ENCODE measurements around the gene ANKS1B.

Gene ANKS1B

GRCh38 chr12:98799822-98800221 is 1184.9 kb downstream of the ANKS1B start:
- H3K27ac ChIP-seq (ENCODE audit: extremely low read depth, low read depth, low read length) = no peak overlapping the region
- TF ChIP-seq MYNN (tag by site-specific recombination; IDR thresholded peaks at IDR 0.05; ENCODE audit: borderline replicate concordance) = no peak
- no peak for TF ChIP-seq ZNF529 (tag by site-specific recombination; IDR thresholded peaks at IDR 0.05; ENCODE audit: insufficient replicate concordance)
- no peak for TF ChIP-seq ZNF112 (tag by site-specific recombination; IDR thresholded peaks at IDR 0.05)
- TF ChIP-seq SCRT1 (tag by site-specific recombination; IDR thresholded peaks at IDR 0.05; ENCODE audit: borderline replicate concordance) = no peak
- no peak for TF ChIP-seq ZNF148 (tag by site-specific recombination; IDR thresholded peaks at IDR 0.05; ENCODE audit: borderline replicate concordance)
- no peak for TF ChIP-seq ZNF121 (tag by site-specific recombination; IDR thresholded peaks at IDR 0.05)
- TF ChIP-seq ZNF146 (tag by site-specific recombination; IDR thresholded peaks at IDR 0.05) = no peak
- TF ChIP-seq PBX3 (CRISPR knock-in tag; IDR thresholded peaks at IDR 0.05) = no peak
- no peak for TF ChIP-seq ZNF169 (tag by site-specific recombination; IDR thresholded peaks at IDR 0.05)
- no peak for TF ChIP-seq CTCF (tag by site-specific recombination; IDR thresholded peaks at IDR 0.05)
- no peak for TF ChIP-seq ZBTB20 (tag by site-specific recombination; IDR thresholded peaks at IDR 0.05)
- no peak for TF ChIP-seq ZNF426 (tag by site-specific recombination; IDR thresholded peaks at IDR 0.05)
- no peak for TF ChIP-seq ZIC2 (tag by site-specific recombination; IDR thresholded peaks at IDR 0.05)
- TF ChIP-seq ZNF518A (tag by site-specific recombination; conservative IDR thresholded peaks at IDR 0.05; ENCODE audit: low read depth) = no peak
- no peak for TF ChIP-seq TCF7L2 (IDR thresholded peaks at IDR 0.05; ENCODE audit: borderline replicate concordance, low read depth, low read length)
- TF ChIP-seq, protein P1, sequence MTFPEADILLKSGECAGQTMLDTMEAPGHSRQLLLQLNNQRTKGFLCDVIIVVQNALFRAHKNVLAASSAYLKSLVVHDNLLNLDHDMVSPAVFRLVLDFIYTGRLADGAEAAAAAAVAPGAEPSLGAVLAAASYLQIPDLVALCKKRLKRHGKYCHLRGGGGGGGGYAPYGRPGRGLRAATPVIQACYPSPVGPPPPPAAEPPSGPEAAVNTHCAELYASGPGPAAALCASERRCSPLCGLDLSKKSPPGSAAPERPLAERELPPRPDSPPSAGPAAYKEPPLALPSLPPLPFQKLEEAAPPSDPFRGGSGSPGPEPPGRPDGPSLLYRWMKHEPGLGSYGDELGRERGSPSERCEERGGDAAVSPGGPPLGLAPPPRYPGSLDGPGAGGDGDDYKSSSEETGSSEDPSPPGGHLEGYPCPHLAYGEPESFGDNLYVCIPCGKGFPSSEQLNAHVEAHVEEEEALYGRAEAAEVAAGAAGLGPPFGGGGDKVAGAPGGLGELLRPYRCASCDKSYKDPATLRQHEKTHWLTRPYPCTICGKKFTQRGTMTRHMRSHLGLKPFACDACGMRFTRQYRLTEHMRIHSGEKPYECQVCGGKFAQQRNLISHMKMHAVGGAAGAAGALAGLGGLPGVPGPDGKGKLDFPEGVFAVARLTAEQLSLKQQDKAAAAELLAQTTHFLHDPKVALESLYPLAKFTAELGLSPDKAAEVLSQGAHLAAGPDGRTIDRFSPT (tag by site-specific recombination; IDR thresholded peaks at IDR 0.05) = no peak
- POLR2A ChIA-PET = no interaction called here
- CTCF ChIA-PET = interaction anchor here (0.6 to 1.8 kb wide), 5 partner anchors 8 to 207 kb away, joined by 3 to 4 read pairs (median 4); no protein-coding TSS in a partner anchor
- no peaks in the 10 kb centered on the region for H3K4me1 ChIP-seq (ENCODE audit: control insufficient read depth, insufficient read depth, low read length)
- H3K9me3 ChIP-seq (ENCODE audit: control insufficient read depth, insufficient read depth, low read depth, low read length) = no peaks in the 10 kb centered on the region
- H3K36me3 ChIP-seq (ENCODE audit: control insufficient read depth in 2 of 2, insufficient read depth in 1 of 2, low read length in 2 of 2) = no peaks in the 10 kb centered on the region
- no peak overlapping the region for H3K4me3 ChIP-seq (ENCODE audit: low read depth, low read length)

Data from HEK293 (cell line).